ENCODE results near the gene IL17RA. TPM values are rescaled to one million over a fixed set of nuclear protein-coding genes. Genes with fewer than 3 reads are reported as not detected.

The IL17RA gene
- total RNA-seq, 1 experiment from 2014 or later = 3.6 TPM

DNA sequence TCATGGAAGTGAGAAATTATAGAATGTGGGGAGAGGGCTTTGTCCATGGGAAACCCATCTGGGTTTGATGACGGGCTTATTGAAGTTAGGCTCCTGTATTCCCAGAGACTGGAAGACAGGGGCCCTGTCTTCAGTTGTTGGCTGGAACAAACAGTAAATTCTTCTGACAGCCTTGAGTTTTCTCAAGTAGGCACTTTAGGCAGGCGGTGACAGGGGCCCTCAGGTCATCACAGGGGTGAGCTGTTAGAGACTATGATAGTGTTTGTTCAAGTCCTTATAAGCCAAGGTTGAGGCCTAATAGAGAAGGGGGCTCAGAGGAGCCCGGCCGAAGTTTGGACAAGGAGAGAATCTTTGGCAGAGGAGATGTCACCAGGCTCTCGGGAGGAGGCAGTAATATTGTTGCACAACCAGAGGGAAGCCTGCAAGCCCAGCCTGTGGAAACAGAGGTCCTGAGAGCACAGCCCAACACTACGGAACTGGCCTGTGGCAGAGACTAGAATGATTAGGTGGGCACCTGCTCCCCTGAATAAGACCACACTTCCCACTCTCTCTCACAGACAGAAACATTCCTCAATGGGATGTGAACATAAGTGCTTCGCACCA, 20.2 kb upstream of the IL17RA start:
- Histone ChIP-seq H3K4me3 (ENCODE audit: insufficient read depth, low read depth, low read length) (no peak overlapping the region), H3K36me3 (replicated peaks; ENCODE audit: control insufficient read depth, insufficient read depth, low read length) (no peaks in the 10 kb centered on the region), H3K27me3 (ENCODE audit: control insufficient read depth, insufficient read depth, low read length) (no peaks in the 10 kb centered on the region)
- no peak for DNase-seq

GRCh38 chr22:17065433-17065832, 19.4 kb upstream of the IL17RA start:
- Histone ChIP-seq H3K36me3 (replicated peaks; ENCODE audit: control insufficient read depth, insufficient read depth, low read length) (no peaks in the 10 kb centered on the region), H3K4me3 (ENCODE audit: insufficient read depth, low read depth, low read length) (no peak overlapping the region), H3K27me3 (ENCODE audit: control insufficient read depth, insufficient read depth, low read length) (no peaks in the 10 kb centered on the region)
- no peak for DNase-seq

GRCh38 chr22:17072877-17073276, 11.9 kb upstream of the IL17RA start:
- Histone ChIP-seq H3K36me3 (replicated peaks; ENCODE audit: control insufficient read depth, insufficient read depth, low read length) (no peaks in the 10 kb centered on the region), H3K4me3 (ENCODE audit: insufficient read depth, low read depth, low read length) (no peak overlapping the region), H3K27me3 (ENCODE audit: control insufficient read depth, insufficient read depth, low read length) (no peaks in the 10 kb centered on the region)
- no peak for DNase-seq

DNA sequence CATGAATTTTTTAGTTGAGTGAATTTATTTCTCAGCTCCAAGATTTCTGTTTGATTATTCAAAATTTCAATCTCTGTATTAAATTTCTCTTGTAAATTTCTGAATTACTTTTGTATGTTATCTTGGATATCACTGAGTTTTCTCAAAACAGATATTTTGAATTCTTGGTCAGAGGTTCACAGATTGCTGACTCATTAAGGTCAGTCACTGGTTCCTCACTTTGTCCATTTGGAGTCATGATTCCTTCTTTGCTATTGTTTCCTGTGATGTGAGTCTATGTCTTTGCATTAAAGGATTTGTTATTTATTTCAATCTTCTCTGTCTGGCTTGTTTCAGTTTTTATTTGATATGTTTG, 10.2 kb upstream of the IL17RA start:
- Histone ChIP-seq H3K36me3 (replicated peaks; ENCODE audit: control insufficient read depth, insufficient read depth, low read length) (no peaks in the 10 kb centered on the region), H3K27me3 (ENCODE audit: control insufficient read depth, insufficient read depth, low read length) (no peaks in the 10 kb centered on the region), H3K4me3 (ENCODE audit: insufficient read depth, low read depth, low read length) (no peak overlapping the region)
- peak; percentile 5 for DNase-seq

DNA sequence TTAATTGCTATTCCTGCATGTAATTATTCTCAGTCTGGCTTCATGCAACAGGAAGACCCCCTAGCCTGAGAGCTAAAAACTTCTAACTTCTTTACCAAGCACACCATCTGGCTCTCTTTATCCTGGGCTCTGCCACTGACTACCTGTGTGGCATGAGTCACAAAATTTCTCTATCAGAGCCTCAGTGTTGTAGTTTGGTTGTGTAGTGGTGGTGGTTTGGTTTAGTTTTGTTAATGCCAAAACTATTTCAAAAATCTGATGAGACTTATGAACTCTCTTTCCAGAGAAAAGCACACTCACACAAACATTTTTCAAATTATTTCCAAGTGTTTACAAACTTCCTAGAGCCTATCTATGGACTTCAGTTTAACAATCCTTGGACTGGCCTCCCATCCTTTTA, 7.5 kb upstream of the IL17RA start:
- Histone ChIP-seq H3K36me3 (replicated peaks; ENCODE audit: control insufficient read depth, insufficient read depth, low read length) (no peaks in the 10 kb centered on the region), H3K4me3 (ENCODE audit: insufficient read depth, low read depth, low read length) (no peak overlapping the region), H3K27me3 (ENCODE audit: control insufficient read depth, insufficient read depth, low read length) (no peaks in the 10 kb centered on the region)
- DNase-seq = no peak

- Histone ChIP-seq H3K4me3 (ENCODE audit: insufficient read depth, low read depth, low read length) (no peak overlapping the region), H3K27me3 (ENCODE audit: control insufficient read depth, insufficient read depth, low read length) (peaks cover 3% of the 10 kb centered on the region; the same call in 1 of the 2 replicates), H3K36me3 (replicated peaks; ENCODE audit: control insufficient read depth, insufficient read depth, low read length) (no peaks in the 10 kb centered on the region)
- DNase-seq = no peak
Observed at GRCh38 chr22:17079572-17079971, 5.2 kb upstream of the IL17RA start.

DNA sequence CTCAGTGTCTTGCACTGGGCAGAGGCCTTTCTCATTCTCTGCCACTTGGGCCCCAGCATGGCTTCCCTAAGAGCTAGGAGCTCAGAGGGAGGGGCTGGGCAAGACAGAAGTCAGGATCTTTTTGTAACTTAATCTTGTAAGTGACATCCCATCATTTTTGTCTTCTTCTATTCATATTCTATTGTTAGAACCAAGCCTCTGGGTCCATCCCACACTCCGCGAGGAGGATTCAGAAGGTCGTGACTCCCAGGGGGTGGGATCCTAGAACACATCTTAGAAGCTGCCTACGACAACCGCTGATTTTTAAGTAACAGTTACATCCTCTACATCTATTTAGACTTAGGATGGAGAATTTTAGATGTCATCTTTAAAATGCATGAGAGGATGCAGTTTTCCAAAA, 1.5 kb upstream of the IL17RA start:
- no peak overlapping the region for H3K4me3 ChIP-seq (ENCODE audit: insufficient read depth, low read depth, low read length)
- DNase-seq = no peak
- H3K27me3 ChIP-seq (ENCODE audit: control insufficient read depth, insufficient read depth, low read length) = peaks cover 23% of the 10 kb centered on the region
- no peaks in the 10 kb centered on the region for H3K36me3 ChIP-seq (replicated peaks; ENCODE audit: control insufficient read depth, insufficient read depth, low read length)

DNA sequence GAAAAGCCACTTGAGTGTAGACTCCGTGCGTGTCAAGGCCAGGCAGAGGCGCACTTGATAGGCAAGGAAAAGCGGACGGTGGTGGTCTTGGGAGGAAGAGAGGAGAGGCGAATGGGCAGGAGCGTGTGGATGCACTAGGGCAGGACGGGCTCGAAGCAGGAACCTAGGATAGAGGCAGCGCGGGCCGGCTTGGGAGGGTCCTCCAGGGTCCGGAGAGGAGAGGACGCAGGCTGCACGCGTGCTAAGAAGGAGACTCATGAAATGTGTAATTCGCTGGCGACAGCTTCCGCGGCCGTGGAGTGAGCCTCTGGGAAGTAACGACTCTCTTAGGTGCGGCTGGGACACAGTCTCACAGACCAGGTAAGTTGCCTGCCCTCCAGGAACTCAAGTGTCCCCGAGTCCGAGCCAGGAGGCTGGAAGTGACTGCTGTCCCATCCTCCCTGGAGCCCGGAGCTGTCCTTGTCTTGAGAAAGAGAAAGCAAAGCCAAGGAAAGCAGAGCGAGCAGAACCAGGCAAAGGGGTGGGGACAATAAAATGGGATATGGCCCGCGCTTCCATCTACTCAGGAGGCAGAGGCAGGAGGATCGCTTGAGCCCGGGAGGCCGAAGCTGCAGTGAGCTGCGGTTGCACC, 874 bp upstream of the IL17RA start:
- H3K4me3 ChIP-seq (ENCODE audit: insufficient read depth, low read depth, low read length) = no peak overlapping the region; the same call in 1 of the 2 replicates
- H3K36me3 ChIP-seq (replicated peaks; ENCODE audit: control insufficient read depth, insufficient read depth, low read length) = no peaks in the 10 kb centered on the region
- no peak for DNase-seq
- peaks cover 23% of the 10 kb centered on the region for H3K27me3 ChIP-seq (ENCODE audit: control insufficient read depth, insufficient read depth, low read length)

DNA sequence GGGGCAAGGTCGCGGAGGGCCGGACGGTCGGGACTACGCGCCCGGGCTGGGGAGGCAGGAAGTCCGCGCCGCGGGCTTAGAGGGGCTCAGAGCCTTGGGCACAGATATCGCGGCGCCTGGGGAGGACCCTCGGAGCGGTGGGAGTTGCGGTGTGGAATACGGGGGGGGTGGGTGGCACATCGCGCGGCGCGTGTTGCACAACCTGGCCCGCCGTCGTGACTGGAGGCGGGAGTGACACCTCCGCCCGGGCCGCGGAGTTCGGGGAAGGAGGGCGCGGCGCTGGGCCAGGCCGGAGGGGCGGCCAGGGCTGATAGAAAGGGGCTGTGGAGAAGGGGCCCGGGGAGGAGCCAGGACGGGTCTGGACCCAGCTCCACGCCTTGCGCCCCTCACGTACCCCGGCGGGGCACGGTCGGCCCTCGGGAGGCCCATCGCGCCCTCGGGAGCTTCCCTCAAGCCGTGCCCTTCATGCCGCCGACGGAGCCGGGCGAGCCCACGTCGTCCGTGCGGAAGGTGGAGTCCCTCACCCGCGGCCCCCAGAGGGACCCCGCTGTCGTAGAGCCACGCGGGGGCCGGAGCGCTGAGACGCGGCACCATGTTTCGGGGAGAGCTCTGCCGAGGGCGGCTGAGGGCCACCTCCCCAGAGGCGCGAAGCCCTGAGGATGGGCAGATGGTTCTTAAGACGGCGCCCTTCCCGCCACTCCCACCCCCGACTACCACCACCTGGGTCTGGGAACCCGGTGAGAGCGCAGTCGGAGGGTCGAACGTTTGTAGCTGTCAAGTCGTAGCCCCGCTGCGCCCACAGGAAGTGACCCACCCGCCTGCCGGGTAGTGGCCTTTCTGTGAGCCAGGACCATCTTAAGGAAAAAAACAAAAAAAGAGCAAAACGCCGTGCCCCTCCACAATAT, 729 bp downstream of the IL17RA start:
- Histone ChIP-seq H3K27me3 (ENCODE audit: control insufficient read depth, insufficient read depth, low read length) (peaks cover 23% of the 10 kb centered on the region), H3K36me3 (replicated peaks; ENCODE audit: control insufficient read depth, insufficient read depth, low read length) (no peaks in the 10 kb centered on the region), H3K4me3 (ENCODE audit: insufficient read depth, low read depth, low read length) (peak overlapping the region; percentile 66)
- peak; percentile 77 for DNase-seq

DNA sequence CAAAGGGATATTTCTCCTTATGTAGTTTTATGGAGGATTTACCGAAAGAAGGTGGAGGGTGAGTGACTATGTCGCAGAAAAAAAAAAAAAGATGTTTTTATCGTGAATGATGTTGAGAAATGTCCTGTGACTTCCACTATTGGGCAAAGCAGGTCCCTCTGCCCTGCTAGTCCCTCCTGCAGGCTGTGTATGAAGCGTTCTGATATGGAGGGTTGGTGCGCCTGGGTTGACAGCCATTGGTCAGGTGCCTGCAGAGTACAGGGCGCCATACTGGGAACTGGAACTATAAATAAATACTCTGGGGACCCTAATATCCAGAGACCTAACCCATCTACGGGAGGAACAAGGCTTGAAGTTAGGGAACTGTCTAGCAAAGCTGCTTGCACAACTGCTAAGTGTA, 1.5 kb downstream of the IL17RA start:
- Histone ChIP-seq H3K27me3 (ENCODE audit: control insufficient read depth, insufficient read depth, low read length) (peaks cover 23% of the 10 kb centered on the region), H3K36me3 (replicated peaks; ENCODE audit: control insufficient read depth, insufficient read depth, low read length) (no peaks in the 10 kb centered on the region), H3K4me3 (ENCODE audit: insufficient read depth, low read depth, low read length) (no peak overlapping the region)
- DNase-seq = no peak

DNA sequence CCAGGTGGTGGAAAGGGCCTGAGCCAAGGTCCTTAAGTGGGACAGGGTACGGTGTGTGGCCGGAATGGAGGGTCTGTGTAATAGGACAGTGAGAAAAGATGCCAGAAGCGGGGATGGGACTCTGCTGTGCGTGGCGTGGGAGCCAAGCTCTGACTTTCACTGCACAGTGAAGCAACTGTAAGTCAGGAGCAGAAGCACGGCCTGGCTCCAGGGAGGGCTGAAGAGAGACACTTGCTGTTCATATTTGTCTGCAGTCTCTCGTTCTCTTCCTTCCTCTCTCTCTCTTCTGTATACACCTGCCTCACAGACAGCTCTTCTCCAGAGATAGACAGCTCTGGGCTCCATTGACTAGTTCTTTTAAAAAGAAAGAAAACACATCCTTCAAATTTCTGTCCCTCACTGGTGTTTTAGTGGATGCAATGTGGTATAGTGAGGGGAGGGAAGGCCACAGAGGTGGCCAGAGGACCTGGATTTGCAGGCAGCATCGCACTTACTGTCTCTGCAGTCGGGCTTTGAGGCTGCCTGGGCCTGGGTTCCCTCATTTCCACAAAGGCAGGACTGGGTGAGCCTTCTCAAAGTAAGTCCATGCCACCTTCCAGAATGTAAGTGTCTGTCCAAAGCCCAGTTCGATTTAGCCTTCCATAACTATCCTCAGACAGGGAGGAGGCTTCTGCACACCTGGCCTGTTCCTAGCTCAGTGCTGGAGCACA, 2.1 kb downstream of the IL17RA start:
- DNase-seq = no peak
- peaks cover 23% of the 10 kb centered on the region for H3K27me3 ChIP-seq (ENCODE audit: control insufficient read depth, insufficient read depth, low read length)
- H3K4me3 ChIP-seq (ENCODE audit: insufficient read depth, low read depth, low read length) = no peak overlapping the region
- H3K36me3 ChIP-seq (replicated peaks; ENCODE audit: control insufficient read depth, insufficient read depth, low read length) = no peaks in the 10 kb centered on the region

DNA sequence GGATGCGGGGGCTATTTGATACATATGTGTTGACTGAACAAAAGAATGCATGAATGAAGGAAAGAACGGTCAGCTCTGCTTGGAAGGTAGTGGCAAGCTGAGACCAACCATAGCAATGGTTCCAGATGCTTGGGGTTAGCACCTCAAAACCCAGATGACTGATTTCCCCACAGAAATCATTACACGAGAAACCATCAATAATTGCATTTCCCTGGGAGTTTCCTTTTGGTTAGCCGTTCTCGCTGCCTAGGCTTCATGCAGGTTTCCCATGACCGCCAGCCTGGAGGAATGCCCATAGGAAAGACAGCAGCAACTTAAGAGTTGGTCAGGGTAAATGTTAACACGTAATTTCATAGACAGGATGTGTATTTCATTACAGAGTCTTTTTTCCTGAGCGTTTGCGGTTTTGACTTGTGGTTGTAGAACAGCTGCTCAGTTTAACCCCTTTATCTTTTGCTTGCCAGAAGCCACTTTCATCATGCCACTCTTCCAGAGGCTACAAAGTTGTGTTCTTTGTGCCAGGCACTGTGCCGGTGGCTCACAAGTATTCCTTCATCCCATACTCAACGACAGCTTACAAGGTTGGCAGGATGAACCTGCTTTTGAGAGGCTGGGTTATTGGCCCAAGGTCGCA, 2.8 kb downstream of the IL17RA start:
- H3K4me3 ChIP-seq (ENCODE audit: insufficient read depth, low read depth, low read length) = no peak overlapping the region
- DNase-seq = no peak

DNA sequence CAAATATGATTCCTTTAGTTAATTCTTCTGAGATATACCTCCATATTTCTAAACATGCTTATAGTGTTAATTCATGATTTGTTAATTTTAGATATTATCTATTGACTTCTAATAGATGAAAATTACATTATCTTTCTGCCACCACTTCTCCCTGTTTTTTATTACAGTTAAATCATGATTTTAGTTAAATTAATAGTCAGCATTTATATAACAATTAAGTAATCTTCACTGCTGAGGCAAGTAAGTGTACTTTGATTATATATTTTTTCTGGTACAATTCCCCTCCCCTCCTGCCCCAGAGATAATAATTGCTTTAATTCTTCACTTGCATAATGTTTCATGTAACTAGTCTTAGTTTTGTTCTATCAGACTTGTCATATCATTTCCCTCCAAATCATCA, 5.8 kb downstream of the IL17RA start:
- Histone ChIP-seq H3K27me3 (ENCODE audit: control insufficient read depth, insufficient read depth, low read length) (peaks cover 13% of the 10 kb centered on the region), H3K4me3 (ENCODE audit: insufficient read depth, low read depth, low read length) (no peak overlapping the region), H3K36me3 (replicated peaks; ENCODE audit: control insufficient read depth, insufficient read depth, low read length) (no peaks in the 10 kb centered on the region)
- DNase-seq = no peak

More for the DNA sequence above, 2.8 kb downstream of the IL17RA start:
- Histone ChIP-seq H3K27me3 (ENCODE audit: control insufficient read depth, insufficient read depth, low read length) (peaks cover 23% of the 10 kb centered on the region), H3K36me3 (replicated peaks; ENCODE audit: control insufficient read depth, insufficient read depth, low read length) (no peaks in the 10 kb centered on the region)

DNA sequence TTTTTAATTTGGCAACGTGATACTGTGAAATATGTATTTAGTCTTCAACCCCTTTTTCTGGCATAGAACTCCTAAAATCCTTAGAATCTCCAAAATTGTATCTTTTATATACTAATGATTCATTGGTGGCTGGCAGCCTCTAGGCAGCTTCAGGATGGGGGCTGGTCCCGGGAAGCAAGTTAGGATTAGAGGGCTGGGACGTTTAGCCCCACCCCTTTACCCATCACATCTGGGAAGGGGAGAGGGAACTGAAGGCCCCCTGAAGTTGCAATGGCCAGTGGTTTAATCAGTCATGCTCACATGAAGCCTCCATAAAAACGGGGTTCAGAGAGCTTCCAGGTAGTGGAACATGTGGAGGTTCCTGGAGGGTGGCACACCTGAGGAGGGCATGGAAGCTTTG, 7.1 kb downstream of the IL17RA start:
- no peak for DNase-seq
- no peaks in the 10 kb centered on the region for H3K36me3 ChIP-seq (replicated peaks; ENCODE audit: control insufficient read depth, insufficient read depth, low read length)
- H3K4me3 ChIP-seq (ENCODE audit: insufficient read depth, low read depth, low read length) = no peak overlapping the region
- peaks cover under 1% of the 10 kb centered on the region for H3K27me3 ChIP-seq (ENCODE audit: control insufficient read depth, insufficient read depth, low read length)

Measured in H7 (cell line).